Measurements from ENCODE around the gene CCL13.

DNA sequence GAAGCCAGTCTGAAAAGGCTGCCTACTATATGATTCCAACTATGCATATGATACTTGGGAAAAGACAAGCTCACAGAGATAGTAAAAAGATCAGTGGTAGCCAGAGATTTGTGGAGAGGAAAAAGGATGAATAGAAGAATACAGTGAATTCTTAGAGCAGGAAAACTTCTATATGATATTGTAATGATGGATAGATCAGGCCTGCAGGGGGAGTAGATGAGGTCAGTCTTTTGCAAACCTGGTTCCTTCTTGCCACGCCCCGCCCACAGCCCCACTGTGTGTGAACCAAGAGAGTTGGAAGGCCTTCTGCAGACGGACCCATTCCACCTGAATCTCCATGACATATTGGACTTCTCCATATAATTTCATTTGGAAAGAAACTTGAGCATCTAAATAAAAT is 37.8 kb upstream of the CCL13 start:
- TF ChIP-seq, protein P1, sequence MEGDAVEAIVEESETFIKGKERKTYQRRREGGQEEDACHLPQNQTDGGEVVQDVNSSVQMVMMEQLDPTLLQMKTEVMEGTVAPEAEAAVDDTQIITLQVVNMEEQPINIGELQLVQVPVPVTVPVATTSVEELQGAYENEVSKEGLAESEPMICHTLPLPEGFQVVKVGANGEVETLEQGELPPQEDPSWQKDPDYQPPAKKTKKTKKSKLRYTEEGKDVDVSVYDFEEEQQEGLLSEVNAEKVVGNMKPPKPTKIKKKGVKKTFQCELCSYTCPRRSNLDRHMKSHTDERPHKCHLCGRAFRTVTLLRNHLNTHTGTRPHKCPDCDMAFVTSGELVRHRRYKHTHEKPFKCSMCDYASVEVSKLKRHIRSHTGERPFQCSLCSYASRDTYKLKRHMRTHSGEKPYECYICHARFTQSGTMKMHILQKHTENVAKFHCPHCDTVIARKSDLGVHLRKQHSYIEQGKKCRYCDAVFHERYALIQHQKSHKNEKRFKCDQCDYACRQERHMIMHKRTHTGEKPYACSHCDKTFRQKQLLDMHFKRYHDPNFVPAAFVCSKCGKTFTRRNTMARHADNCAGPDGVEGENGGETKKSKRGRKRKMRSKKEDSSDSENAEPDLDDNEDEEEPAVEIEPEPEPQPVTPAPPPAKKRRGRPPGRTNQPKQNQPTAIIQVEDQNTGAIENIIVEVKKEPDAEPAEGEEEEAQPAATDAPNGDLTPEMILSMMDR (IDR thresholded peaks at IDR 0.05), result no peak
- no peak for TF ChIP-seq POLR2A (IDR thresholded peaks at IDR 0.05)

Measured in uterus (tissue), 2 donors.